ENCODE results near the gene TMPRSS12.
"Not testable (repeated sequence)": the region's sequence is repeated elsewhere in the genome, so short reads cannot be mapped to it uniquely, and the experiment has no call there.

DNA sequence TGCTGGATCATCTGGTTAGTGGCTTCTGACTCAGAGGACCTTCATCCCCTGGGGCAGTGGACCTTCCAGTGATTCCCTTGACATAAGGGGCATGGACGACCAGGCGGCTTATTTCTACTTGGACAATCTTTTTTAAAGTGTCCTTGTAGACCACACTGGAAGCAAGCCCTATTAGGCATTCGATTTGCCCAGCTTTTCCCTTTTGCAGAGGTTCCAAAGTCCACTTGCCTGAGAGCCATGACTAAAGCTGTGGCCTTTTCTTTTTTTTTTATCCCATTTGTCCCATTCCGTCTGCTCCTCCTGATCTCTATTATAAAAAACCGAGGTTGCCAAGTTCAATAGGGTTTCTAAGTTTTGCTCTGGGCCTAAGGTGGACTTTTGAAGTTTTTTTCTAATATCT is 65.8 kb downstream of the TMPRSS12 start:
- TF ChIP-seq, protein P1, sequence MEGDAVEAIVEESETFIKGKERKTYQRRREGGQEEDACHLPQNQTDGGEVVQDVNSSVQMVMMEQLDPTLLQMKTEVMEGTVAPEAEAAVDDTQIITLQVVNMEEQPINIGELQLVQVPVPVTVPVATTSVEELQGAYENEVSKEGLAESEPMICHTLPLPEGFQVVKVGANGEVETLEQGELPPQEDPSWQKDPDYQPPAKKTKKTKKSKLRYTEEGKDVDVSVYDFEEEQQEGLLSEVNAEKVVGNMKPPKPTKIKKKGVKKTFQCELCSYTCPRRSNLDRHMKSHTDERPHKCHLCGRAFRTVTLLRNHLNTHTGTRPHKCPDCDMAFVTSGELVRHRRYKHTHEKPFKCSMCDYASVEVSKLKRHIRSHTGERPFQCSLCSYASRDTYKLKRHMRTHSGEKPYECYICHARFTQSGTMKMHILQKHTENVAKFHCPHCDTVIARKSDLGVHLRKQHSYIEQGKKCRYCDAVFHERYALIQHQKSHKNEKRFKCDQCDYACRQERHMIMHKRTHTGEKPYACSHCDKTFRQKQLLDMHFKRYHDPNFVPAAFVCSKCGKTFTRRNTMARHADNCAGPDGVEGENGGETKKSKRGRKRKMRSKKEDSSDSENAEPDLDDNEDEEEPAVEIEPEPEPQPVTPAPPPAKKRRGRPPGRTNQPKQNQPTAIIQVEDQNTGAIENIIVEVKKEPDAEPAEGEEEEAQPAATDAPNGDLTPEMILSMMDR (IDR thresholded peaks at IDR 0.05), result not testable (repeated sequence)
- not testable (repeated sequence) for TF ChIP-seq POLR2A (IDR thresholded peaks at IDR 0.05)
